Immature natural killer cell (primary cell): ENCODE measurements around the gene KIF26B. TPM values are rescaled to one million over a fixed set of nuclear protein-coding genes. Genes with fewer than 3 reads are reported as not detected.
"Not testable (repeated sequence)": the region's sequence is repeated elsewhere in the genome, so short reads cannot be mapped to it uniquely, and the experiment has no call there.

Source experiments
- DNase-seq, 3 donors: peaks; one replicate each; pipeline ENCODE4 v3.0.0; 2022; ENCODE audit warnings: mixed read lengths in 1 of 3
- H3K27ac Mint-ChIP-seq, 6 donors: one replicate each; pipeline ENCODE4 v1.8.0; 2020; ENCODE audit warnings: mixed read lengths in 6 of 6, mild to moderate bottlenecking in 5 of 6, inconsistent platforms in 4 of 6, moderate library complexity in 3 of 6
- H3K27me3 Mint-ChIP-seq, 3 donors: one replicate each; pipeline ENCODE4 v1.8.0; 2020 to 2021; ENCODE audit warnings: low read depth in 3 of 3, mild to moderate bottlenecking in 3 of 3, mixed read lengths in 3 of 3, moderate library complexity in 3 of 3, inconsistent platforms in 1 of 3
- H3K36me3 Mint-ChIP-seq, 3 donors: one replicate each; pipeline ENCODE4 v1.8.0; 2020; ENCODE audit warnings: mixed read lengths in 3 of 3, inconsistent platforms in 2 of 3, mild to moderate bottlenecking in 2 of 3
- H3K4me1 Mint-ChIP-seq, 2 donors: one replicate each; pipeline ENCODE4 v1.8.0; 2020; ENCODE audit warnings: inconsistent platforms in 2 of 2, mild to moderate bottlenecking in 2 of 2, mixed read lengths in 2 of 2, moderate library complexity in 1 of 2
- H3K4me3 Mint-ChIP-seq, 5 donors: one replicate each; pipeline ENCODE4 v1.8.0; 2020; ENCODE audit warnings: mild to moderate bottlenecking in 5 of 5, mixed read lengths in 5 of 5, inconsistent platforms in 3 of 5, moderate library complexity in 3 of 5
- H3K9me3 Mint-ChIP-seq, 6 donors: one replicate each; pipeline ENCODE4 v1.8.0; 2020; ENCODE audit warnings: mild to moderate bottlenecking in 6 of 6, mixed read lengths in 6 of 6, inconsistent platforms in 4 of 6, moderate library complexity in 3 of 6
- polyA plus RNA-seq, 3 donors: library from polyadenylated mRNA; unstranded; fragments of 300-500 nt; fragmentation: Illumina TruSeq; gene quantifications; one replicate each; pipeline ENCODE4 v1.2.3, GENCODE V29; 2021

The KIF26B gene
- polyA plus RNA-seq, 3 donors from 2014 or later = 0.07 to 0.39 TPM; not detected in 1

GRCh38 chr1:245396615-245397014 lies 241.8 kb downstream of the KIF26B start:
- no peaks in the 10 kb centered on the region for H3K4me1 Mint-ChIP-seq
- no peaks in the 10 kb centered on the region for H3K36me3 Mint-ChIP-seq

GRCh38 chr1:245397771-245398170 lies 243.0 kb downstream of the KIF26B start:
- Mint-ChIP-seq H3K27me3 (peaks cover 0 to 4% (median 2%) of the 10 kb centered on the region in 3 donors), H3K4me3 (no peak overlapping the region), H3K36me3 (no peaks in the 10 kb centered on the region), H3K27ac (no peak overlapping the region), H3K4me1 (no peaks in the 10 kb centered on the region), H3K9me3 (no peaks in the 10 kb centered on the region)
- no peak for DNase-seq

More at GRCh38 chr1:245396615-245397014, 241.8 kb downstream of the KIF26B start:
- DNase-seq = no peak
- Mint-ChIP-seq H3K9me3 (no peaks in the 10 kb centered on the region), H3K27ac (no peak overlapping the region), H3K4me3 (no peak overlapping the region), H3K27me3 (peaks cover 0 to 4% (median 2%) of the 10 kb centered on the region in 3 donors)

DNA sequence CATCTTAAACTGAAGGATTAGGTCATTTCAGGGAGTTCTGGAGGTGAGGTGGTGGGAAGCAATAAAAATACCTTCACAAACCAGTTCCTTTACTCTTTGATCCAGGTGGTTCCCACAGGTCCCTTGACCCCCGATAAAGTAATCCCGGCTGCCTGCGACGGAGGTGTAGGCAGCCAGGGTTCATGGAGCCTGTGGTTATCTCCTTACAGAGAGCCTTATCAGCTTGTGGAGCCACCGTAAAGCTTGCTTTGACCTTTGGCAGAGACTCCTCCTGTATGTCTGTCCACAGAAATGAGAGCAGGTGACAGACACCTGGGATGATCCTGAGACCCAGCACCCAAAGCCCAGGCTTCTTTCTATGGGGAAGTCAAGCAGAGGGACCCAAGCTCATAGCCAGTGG lies 243.4 kb downstream of the KIF26B start:
- no peak for DNase-seq
- no peaks in the 10 kb centered on the region for H3K36me3 Mint-ChIP-seq
- no peak overlapping the region for H3K4me3 Mint-ChIP-seq
- H3K27ac Mint-ChIP-seq = no peak overlapping the region
- H3K4me1 Mint-ChIP-seq = no peaks in the 10 kb centered on the region
- peaks cover 0 to 3% (median 2%) of the 10 kb centered on the region in 3 donors for H3K27me3 Mint-ChIP-seq
- no peaks in the 10 kb centered on the region for H3K9me3 Mint-ChIP-seq

DNA sequence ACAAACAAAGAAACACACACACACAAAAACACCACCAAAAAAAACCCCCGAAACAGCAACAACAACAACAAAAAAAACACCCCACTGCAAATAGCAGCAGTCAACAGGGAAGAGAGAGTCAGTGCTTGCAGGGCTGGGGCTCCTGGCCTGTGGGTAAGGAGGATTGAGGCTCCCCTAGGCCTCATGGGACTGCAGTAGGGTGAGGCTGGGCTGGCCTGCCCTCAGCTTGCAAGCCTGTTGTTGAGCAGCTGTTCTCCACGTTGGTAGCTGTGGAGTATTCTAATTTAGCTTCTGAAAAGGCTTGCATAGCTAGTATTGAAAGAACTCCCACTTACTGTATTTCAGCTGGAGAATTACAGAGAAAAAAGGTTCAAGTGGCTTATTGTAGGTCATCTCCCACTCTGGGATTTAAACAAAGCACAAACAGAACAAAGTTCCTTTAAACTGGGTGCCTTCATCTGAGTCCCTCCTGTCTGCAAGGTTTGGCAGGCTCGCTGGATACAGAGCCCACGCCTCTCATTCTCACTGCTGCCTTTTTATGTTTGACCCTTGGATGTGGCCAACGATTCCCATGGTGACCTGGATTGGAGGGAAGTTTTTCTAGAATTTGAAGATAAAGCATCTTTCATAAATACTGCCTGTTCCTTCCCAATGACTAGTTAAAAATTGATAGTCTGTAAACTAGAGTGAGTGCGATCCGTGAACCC lies 247.2 kb downstream of the KIF26B start:
- no peak for DNase-seq
- Mint-ChIP-seq H3K4me3 (no peak overlapping the region), H3K9me3 (no peaks in the 10 kb centered on the region), H3K27ac (no peak overlapping the region), H3K36me3 (no peaks in the 10 kb centered on the region), H3K4me1 (no peaks in the 10 kb centered on the region), H3K27me3 (peaks cover 0 to 4% (median 2%) of the 10 kb centered on the region in 3 donors)

GRCh38 chr1:245402998-245403397 lies 248.2 kb downstream of the KIF26B start:
- H3K27ac Mint-ChIP-seq = not testable (repeated sequence)

GRCh38 chr1:245404527-245404926 lies 249.7 kb downstream of the KIF26B start:
- no peaks in the 10 kb centered on the region for H3K9me3 Mint-ChIP-seq
- H3K36me3 Mint-ChIP-seq = no peaks in the 10 kb centered on the region
- H3K27me3 Mint-ChIP-seq = peaks cover 0 to 9% (median 2%) of the 10 kb centered on the region in 3 donors
- no peak overlapping the region for H3K27ac Mint-ChIP-seq
- no peaks in the 10 kb centered on the region for H3K4me1 Mint-ChIP-seq
- H3K4me3 Mint-ChIP-seq = no peak overlapping the region
- no peak for DNase-seq

More at GRCh38 chr1:245402998-245403397, 248.2 kb downstream of the KIF26B start:
- H3K4me3 Mint-ChIP-seq, H3K36me3 Mint-ChIP-seq, DNase-seq, H3K27me3 Mint-ChIP-seq, H3K9me3 Mint-ChIP-seq, H3K4me1 Mint-ChIP-seq: not testable (repeated sequence)

GRCh38 chr1:245404952-245405351 lies 250.2 kb downstream of the KIF26B start:
- DNase-seq = no peak
- H3K27ac Mint-ChIP-seq = no peak overlapping the region
- H3K36me3 Mint-ChIP-seq = no peaks in the 10 kb centered on the region
- H3K4me3 Mint-ChIP-seq = no peak overlapping the region
- no peaks in the 10 kb centered on the region for H3K4me1 Mint-ChIP-seq
- H3K9me3 Mint-ChIP-seq = no peaks in the 10 kb centered on the region
- peaks cover 0 to 9% (median 2%) of the 10 kb centered on the region in 3 donors for H3K27me3 Mint-ChIP-seq

- DNase-seq = no peak
- H3K4me1 Mint-ChIP-seq = no peaks in the 10 kb centered on the region
- H3K27ac Mint-ChIP-seq = no peak overlapping the region
- H3K9me3 Mint-ChIP-seq = no peaks in the 10 kb centered on the region
- peaks cover 0 to 9% (median 0%) of the 10 kb centered on the region in 3 donors for H3K27me3 Mint-ChIP-seq
- H3K4me3 Mint-ChIP-seq = no peak overlapping the region
- no peaks in the 10 kb centered on the region for H3K36me3 Mint-ChIP-seq
These were observed 251.6 kb downstream of the KIF26B start for GRCh38 chr1:245406426-245406825.

DNA sequence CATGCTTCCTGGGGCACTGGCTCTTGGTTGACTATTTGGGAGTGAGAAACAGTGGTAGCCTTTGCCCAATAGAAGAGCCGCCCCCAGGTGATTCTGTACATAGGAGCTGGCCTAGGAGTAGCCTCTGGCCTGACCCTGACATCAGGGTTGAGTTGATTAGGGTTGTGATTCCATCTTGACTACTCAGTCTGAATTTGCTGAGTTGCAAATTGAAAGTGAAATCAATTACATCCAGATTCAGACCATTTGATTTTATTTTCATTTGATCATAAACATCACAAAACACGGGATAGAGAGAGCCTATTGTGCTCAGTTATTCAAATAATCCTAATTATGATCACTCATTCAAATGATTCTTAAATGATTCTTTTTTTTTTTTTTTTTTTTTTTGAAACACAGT lies 253.2 kb downstream of the KIF26B start:
- H3K4me1 Mint-ChIP-seq = no peaks in the 10 kb centered on the region
- H3K9me3 Mint-ChIP-seq = no peaks in the 10 kb centered on the region
- H3K27ac Mint-ChIP-seq = no peak overlapping the region
- no peaks in the 10 kb centered on the region for H3K36me3 Mint-ChIP-seq
- peaks cover 0 to 9% (median 0%) of the 10 kb centered on the region in 3 donors for H3K27me3 Mint-ChIP-seq
- DNase-seq = no peak
- H3K4me3 Mint-ChIP-seq = no peak overlapping the region

- no peak overlapping the region for H3K4me3 Mint-ChIP-seq
- H3K27ac Mint-ChIP-seq = no peak overlapping the region
- DNase-seq = no peak
- no peaks in the 10 kb centered on the region for H3K9me3 Mint-ChIP-seq
- peaks cover 0 to 7% (median 0%) of the 10 kb centered on the region in 3 donors for H3K27me3 Mint-ChIP-seq
- no peaks in the 10 kb centered on the region for H3K4me1 Mint-ChIP-seq
- no peaks in the 10 kb centered on the region for H3K36me3 Mint-ChIP-seq
These were observed 254.8 kb downstream of the KIF26B start for GRCh38 chr1:245409341-245410195.

- H3K4me1 Mint-ChIP-seq = no peaks in the 10 kb centered on the region
- no peak for DNase-seq
- no peaks in the 10 kb centered on the region for H3K36me3 Mint-ChIP-seq
- peaks cover 0 to 7% (median 0%) of the 10 kb centered on the region in 3 donors for H3K27me3 Mint-ChIP-seq
- no peak overlapping the region for H3K27ac Mint-ChIP-seq
- no peak overlapping the region for H3K4me3 Mint-ChIP-seq
- H3K9me3 Mint-ChIP-seq = no peaks in the 10 kb centered on the region
These were observed 256.7 kb downstream of the KIF26B start for GRCh38 chr1:245411245-245412036.

DNA sequence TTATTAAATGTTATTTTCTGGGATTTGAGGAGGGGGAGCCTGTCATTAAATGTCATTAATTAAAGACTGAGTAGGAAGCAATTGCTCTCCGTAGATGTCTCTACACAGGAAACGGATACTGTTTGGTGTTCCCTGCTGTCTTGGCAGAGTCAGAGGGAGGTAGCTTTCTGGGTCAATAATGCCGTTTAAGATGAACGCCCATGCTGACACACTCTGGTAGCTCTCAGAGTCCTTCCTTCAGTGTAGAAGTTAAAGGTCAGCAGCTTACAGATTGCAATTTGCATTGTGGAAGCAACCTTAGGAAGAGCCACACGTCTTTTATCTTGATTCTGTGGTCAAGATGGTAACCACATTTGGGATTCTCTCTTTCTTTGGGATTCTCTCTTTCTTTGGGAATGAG lies 257.5 kb downstream of the KIF26B start:
- Mint-ChIP-seq H3K4me3 (no peak overlapping the region), H3K4me1 (no peaks in the 10 kb centered on the region), H3K27ac (no peak overlapping the region), H3K27me3 (peaks cover 0 to 6% (median 0%) of the 10 kb centered on the region in 3 donors), H3K36me3 (no peaks in the 10 kb centered on the region), H3K9me3 (no peaks in the 10 kb centered on the region)
- DNase-seq = no peak

DNA sequence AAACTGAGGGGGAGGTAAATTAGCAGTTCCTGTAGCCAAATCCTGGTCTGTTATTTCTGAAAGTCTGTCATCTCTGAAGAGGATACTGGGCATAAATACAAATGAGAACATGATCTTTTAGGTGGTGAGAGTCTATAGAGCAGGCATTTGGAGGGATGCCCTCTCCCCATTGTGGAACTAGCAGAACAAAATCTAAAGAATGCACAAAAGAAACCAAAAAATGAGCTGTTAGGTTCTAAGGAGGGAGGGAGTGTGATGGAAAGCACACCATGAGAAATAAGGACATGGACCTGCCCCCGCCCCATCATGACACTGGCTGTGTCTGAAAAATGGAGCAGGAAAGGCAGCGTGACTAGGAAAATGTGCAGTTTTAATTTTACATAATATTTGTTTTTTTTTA lies 262.0 kb downstream of the KIF26B start:
- Mint-ChIP-seq H3K4me1 (no peaks in the 10 kb centered on the region), H3K27me3 (peaks cover 0 to 8% (median 2%) of the 10 kb centered on the region in 3 donors), H3K4me3 (no peak overlapping the region), H3K9me3 (no peaks in the 10 kb centered on the region), H3K36me3 (no peaks in the 10 kb centered on the region), H3K27ac (no peak overlapping the region)
- no peak for DNase-seq

DNA sequence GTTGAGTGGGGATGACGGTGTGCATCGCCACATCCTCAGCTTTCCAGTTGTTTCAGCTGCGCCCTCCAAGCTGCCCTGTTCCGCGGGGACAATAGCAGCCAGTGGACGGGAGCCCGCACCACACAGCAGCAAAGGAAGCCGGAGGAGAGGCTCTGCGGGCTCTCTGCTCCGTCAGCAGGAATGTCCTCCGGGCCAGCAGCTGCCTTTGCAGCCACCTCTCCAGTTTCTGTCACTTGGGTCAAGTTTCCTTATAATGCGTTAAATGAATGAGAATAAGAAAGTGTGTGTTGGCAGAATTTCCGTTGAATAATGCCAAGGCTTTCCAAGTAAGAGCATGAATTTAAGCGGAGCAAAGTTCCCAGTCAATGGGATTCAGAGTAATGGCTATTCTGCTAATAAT lies 263.3 kb downstream of the KIF26B start:
- H3K9me3 Mint-ChIP-seq = no peaks in the 10 kb centered on the region
- DNase-seq = no peak
- no peaks in the 10 kb centered on the region for H3K4me1 Mint-ChIP-seq
- H3K36me3 Mint-ChIP-seq = no peaks in the 10 kb centered on the region
- H3K27ac Mint-ChIP-seq = no peak overlapping the region
- peaks cover 0 to 8% (median 2%) of the 10 kb centered on the region in 3 donors for H3K27me3 Mint-ChIP-seq
- no peak overlapping the region for H3K4me3 Mint-ChIP-seq
